HepG2 (cell line): ENCODE results near the gene MTIF2. TPM values are rescaled to one million over a fixed set of nuclear protein-coding genes. Genes with fewer than 3 reads are reported as not detected.

Source experiments
- GPN1 ChIP-seq: sonication (generic); formaldehyde crosslinking; IDR thresholded peaks from 2 replicates; pipeline ENCODE4 v1.5.1; 2020; ENCODE audit warnings: missing genetic modification reagents, borderline replicate concordance
- HMG20A ChIP-seq: IDR thresholded peaks from 2 replicates; pipeline ENCODE4 v1.6.1; 2016; ENCODE audit warnings: borderline replicate concordance
- HNF1B ChIP-seq: sonication (generic); formaldehyde crosslinking; IDR thresholded peaks from 2 replicates; pipeline ENCODE4 v1.5.1; 2020; ENCODE audit warnings: mild to moderate bottlenecking, moderate library complexity, missing genetic modification reagents
- KDM3A ChIP-seq: IDR thresholded peaks from 2 replicates; pipeline ENCODE4 v1.6.1; 2018; ENCODE audit warnings: low read depth, missing compliant biosample characterization
- MEF2D ChIP-seq: sonication (generic); formaldehyde crosslinking; IDR thresholded peaks from 2 replicates; pipeline ENCODE4 v1.5.1; 2020; ENCODE audit warnings: mild to moderate bottlenecking, missing genetic modification reagents
- THYN1 ChIP-seq: sonication (generic); formaldehyde crosslinking; IDR thresholded peaks from 2 replicates; pipeline ENCODE4 v1.8.1; 2023; ENCODE audit warnings: low read depth, mild to moderate bottlenecking, moderate library complexity, missing genetic modification reagents, borderline replicate concordance
- ZNF160 ChIP-seq: sonication (generic); formaldehyde crosslinking; IDR thresholded peaks from 2 replicates; pipeline ENCODE4 v1.8.0; 2022; ENCODE audit warnings: mild to moderate bottlenecking, inconsistent platforms, missing genetic modification reagents
- ZNF317 ChIP-seq: sonication (generic); formaldehyde crosslinking; IDR thresholded peaks from 2 replicates; pipeline ENCODE4 v1.5.0; 2020; ENCODE audit warnings: mild to moderate bottlenecking, missing genetic modification reagents
- ZNF407 ChIP-seq: sonication (generic); formaldehyde crosslinking; IDR thresholded peaks from one replicate; pipeline ENCODE4 v1.5.1; 2020; ENCODE audit warnings: mild to moderate bottlenecking, missing genetic modification reagents; ENCODE audit errors: not compliant biosample characterization
- ZNF432 ChIP-seq: sonication (generic); formaldehyde crosslinking; IDR thresholded peaks from 2 replicates; pipeline ENCODE4 v1.5.0; 2020; ENCODE audit warnings: missing genetic modification reagents, mild to moderate bottlenecking, borderline replicate concordance
- ZNF468 ChIP-seq: sonication (generic); formaldehyde crosslinking; IDR thresholded peaks from 2 replicates; pipeline ENCODE4 v1.8.0; 2022; ENCODE audit warnings: mild to moderate bottlenecking, moderate library complexity, missing genetic modification reagents
- ZNF639 ChIP-seq: conservative IDR thresholded peaks from 2 replicates; pipeline ENCODE4 v1.6.1; 2018; ENCODE audit warnings: missing genetic modification reagents
- ZNF777 ChIP-seq: sonication (generic); formaldehyde crosslinking; IDR thresholded peaks from 2 replicates; pipeline ENCODE4 v1.4.0; 2020; ENCODE audit warnings: missing genetic modification reagents
- polyA plus RNA-seq, 8 experiments: library from polyadenylated mRNA; depleted of rRNA in 3 of 8; stranded (reverse) in 7 of 8; unstranded in 1 of 8; fragments of >200 nt; fragmentation: Illumina TruSeq in 4 of 8; extraction: Trizol in 4 of 8; gene quantifications; 2 replicates each; pipeline versions ENCODE4 v1.2.1 to v1.2.3, GENCODE V29; 2011 to 2016; ENCODE audit warnings: low read depth in 4 of 8, missing spikeins in 1 of 8, mixed read lengths in 1 of 8; ENCODE audit not compliant: insufficient read depth in 1 of 8
- total RNA-seq, 5 experiments: library from RNA; depleted of rRNA; stranded (reverse); fragments of >200 nt; fragmentation: Illumina TruSeq; extraction: Trizol; gene quantifications; 2 replicates each; pipeline ENCODE4 v1.2.3, GENCODE V29; 2016; ENCODE audit warnings: low read depth in 1 of 5
- TF ChIP-seq, protein P1 (sequence below): sonication (generic); formaldehyde crosslinking; IDR thresholded peaks from 2 replicates; pipeline ENCODE4 v1.5.0; 2020; ENCODE audit warnings: missing genetic modification reagents

The MTIF2 gene
- total and polyA plus RNA-seq, 2 of the 13 experiments (the other 11 are each of a cell fraction or from before 2014, with no cell fraction given), result 32.1 to 92.1 TPM

GRCh38 chr2:55232084-55232862 is 36.8 kb downstream of the MTIF2 start, which contains the start of the genes CLHC1 and RPS27A (continued):
- TF ChIP-seq ZNF160 (CRISPR knock-in tag), result no peak
- no peak for TF ChIP-seq GPN1 (CRISPR knock-in tag)
- 0 out of 2 replicates have a peak, but pooled peaks have one; percentile 34 for TF ChIP-seq THYN1 (CRISPR knock-in tag)
- TF ChIP-seq ZNF777 (CRISPR knock-in tag), result peak; percentile 54; the same call in 1 of the 2 replicates
- TF ChIP-seq KDM3A (CRISPR knock-in tag), result peak; percentile 37; the same call in 1 of the 2 replicates
- no peak; the same call in 1 of the 2 replicates for TF ChIP-seq ZNF468
- TF ChIP-seq ZNF407 (CRISPR knock-in tag), result no peak
- no peak for TF ChIP-seq ZNF432 (CRISPR knock-in tag)
- peak; percentile 18; the same call in 1 of the 2 replicates for TF ChIP-seq ZNF317 (CRISPR knock-in tag)
- peak; percentile 10 for TF ChIP-seq HMG20A (CRISPR knock-in tag)
- peak; percentile 60; the same call in 1 of the 2 replicates for TF ChIP-seq HNF1B (CRISPR knock-in tag)
- TF ChIP-seq, protein P1, sequence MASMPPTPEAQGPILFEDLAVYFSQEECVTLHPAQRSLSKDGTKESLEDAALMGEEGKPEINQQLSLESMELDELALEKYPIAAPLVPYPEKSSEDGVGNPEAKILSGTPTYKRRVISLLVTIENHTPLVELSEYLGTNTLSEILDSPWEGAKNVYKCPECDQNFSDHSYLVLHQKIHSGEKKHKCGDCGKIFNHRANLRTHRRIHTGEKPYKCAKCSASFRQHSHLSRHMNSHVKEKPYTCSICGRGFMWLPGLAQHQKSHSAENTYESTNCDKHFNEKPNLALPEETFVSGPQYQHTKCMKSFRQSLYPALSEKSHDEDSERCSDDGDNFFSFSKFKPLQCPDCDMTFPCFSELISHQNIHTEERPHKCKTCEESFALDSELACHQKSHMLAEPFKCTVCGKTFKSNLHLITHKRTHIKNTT (CRISPR knock-in tag), result no peak
- no peak; the same call in none of the 2 replicates for TF ChIP-seq MEF2D
- TF ChIP-seq ZNF639 (CRISPR knock-in tag), result peak; percentile 64
